ENCODE results near the gene DNASE1L2.
"Not testable (repeated sequence)": the region's sequence is repeated elsewhere in the genome, so short reads cannot be mapped to it uniquely, and the experiment has no call there.

Gene DNASE1L2

GRCh38 chr16:2226245-2226793, 9.9 kb upstream of the DNASE1L2 start:
- no peak for DNase-seq

- DNase-seq, result no peak
Observed at GRCh38 chr16:2226918-2227317, 9.3 kb upstream of the DNASE1L2 start.

GRCh38 chr16:2228161-2228824, 8.0 kb upstream of the DNASE1L2 start:
- DNase-seq, result no peak

- no peak for DNase-seq
Observed at GRCh38 chr16:2229091-2229490, 7.2 kb upstream of the DNASE1L2 start.

- DNase-seq, result no peak
Observed at GRCh38 chr16:2229632-2230250, 6.5 kb upstream of the DNASE1L2 start.

GRCh38 chr16:2230376-2230775, 5.9 kb upstream of the DNASE1L2 start:
- DNase-seq, result no peak

- DNase-seq, result no peak
Observed at GRCh38 chr16:2231016-2231931, 5.0 kb upstream of the DNASE1L2 start.

- no peak for DNase-seq
Observed at GRCh38 chr16:2232094-2232990, 3.9 kb upstream of the DNASE1L2 start.

- DNase-seq, result no peak
Observed at GRCh38 chr16:2233046-2233775, 3.0 kb upstream of the DNASE1L2 start.

- no peak for DNase-seq
Observed at GRCh38 chr16:2233872-2234812, 2.1 kb upstream of the DNASE1L2 start.

GRCh38 chr16:2234813-2235170, 1.5 kb upstream of the DNASE1L2 start:
- no peak for DNase-seq

- no peak for DNase-seq
Observed at GRCh38 chr16:2235234-2235651, 1.0 kb upstream of the DNASE1L2 start.

GRCh38 chr16:2235695-2236336, 428 bp upstream of the DNASE1L2 start:
- DNase-seq, result no peak

- no peak for DNase-seq
Observed at GRCh38 chr16:2237102-2237482, 848 bp downstream of the DNASE1L2 start.

GRCh38 chr16:2237493-2238149, 1.4 kb downstream of the DNASE1L2 start:
- DNase-seq, result no peak

- DNase-seq, result no peak
Observed at GRCh38 chr16:2238150-2238837, 2.0 kb downstream of the DNASE1L2 start.

GRCh38 chr16:2238838-2239675, 2.8 kb downstream of the DNASE1L2 start:
- DNase-seq, result no peak

- not testable (repeated sequence) for DNase-seq
Observed at GRCh38 chr16:2240331-2240730, 4.1 kb downstream of the DNASE1L2 start.
